GOT3 (cell line): ENCODE data around the gene TOR1AIP1.
"Not testable (repeated sequence)": the region's sequence is repeated elsewhere in the genome, so short reads cannot be mapped to it uniquely, and the experiment has no call there.

Source experiments
- DNase-seq: peaks from one replicate; lab custom pipeline; 2025; ENCODE audit warnings: mixed read lengths; lab: John Stamatoyannopoulos, UW

Gene TOR1AIP1, protein sequence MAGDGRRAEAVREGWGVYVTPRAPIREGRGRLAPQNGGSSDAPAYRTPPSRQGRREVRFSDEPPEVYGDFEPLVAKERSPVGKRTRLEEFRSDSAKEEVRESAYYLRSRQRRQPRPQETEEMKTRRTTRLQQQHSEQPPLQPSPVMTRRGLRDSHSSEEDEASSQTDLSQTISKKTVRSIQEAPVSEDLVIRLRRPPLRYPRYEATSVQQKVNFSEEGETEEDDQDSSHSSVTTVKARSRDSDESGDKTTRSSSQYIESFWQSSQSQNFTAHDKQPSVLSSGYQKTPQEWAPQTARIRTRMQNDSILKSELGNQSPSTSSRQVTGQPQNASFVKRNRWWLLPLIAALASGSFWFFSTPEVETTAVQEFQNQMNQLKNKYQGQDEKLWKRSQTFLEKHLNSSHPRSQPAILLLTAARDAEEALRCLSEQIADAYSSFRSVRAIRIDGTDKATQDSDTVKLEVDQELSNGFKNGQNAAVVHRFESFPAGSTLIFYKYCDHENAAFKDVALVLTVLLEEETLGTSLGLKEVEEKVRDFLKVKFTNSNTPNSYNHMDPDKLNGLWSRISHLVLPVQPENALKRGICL

DNA sequence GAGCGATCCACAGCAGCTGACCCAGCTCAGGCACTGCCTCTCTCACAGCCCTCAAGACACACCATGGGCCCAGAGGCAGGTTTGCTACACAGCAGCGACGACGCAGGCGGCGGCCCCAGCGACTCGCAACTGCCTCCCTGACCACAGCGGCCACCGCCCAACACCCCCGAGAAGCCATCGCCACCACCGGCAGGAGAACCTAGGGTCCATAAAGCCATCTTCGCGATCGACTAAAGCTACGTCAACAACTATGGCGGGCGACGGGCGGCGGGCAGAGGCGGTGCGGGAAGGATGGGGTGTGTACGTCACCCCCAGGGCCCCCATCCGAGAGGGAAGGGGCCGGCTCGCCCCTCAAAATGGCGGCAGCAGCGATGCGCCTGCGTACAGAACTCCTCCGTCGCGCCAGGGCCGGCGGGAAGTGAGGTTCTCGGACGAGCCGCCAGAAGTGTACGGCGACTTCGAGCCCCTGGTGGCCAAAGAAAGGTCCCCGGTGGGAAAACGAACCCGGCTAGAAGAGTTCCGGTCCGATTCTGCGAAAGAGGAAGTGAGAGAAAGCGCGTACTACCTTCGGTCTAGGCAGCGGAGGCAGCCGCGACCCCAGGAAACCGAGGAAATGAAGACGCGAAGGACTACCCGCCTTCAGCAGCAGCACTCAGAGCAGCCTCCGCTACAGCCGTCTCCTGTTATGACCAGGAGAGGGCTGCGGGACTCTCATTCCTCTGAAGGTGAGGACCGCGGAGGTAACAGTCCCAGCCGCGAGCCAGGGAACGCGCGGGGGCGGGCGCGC, at the start of gene TOR1AIP1:
TOR1AIP1 (plus strand) TSS at position 33 of the 787 bp plus-strand sequence; CDS start at position 251, 218 bp downstream.
- peak; percentile 94 for DNase-seq

DNA sequence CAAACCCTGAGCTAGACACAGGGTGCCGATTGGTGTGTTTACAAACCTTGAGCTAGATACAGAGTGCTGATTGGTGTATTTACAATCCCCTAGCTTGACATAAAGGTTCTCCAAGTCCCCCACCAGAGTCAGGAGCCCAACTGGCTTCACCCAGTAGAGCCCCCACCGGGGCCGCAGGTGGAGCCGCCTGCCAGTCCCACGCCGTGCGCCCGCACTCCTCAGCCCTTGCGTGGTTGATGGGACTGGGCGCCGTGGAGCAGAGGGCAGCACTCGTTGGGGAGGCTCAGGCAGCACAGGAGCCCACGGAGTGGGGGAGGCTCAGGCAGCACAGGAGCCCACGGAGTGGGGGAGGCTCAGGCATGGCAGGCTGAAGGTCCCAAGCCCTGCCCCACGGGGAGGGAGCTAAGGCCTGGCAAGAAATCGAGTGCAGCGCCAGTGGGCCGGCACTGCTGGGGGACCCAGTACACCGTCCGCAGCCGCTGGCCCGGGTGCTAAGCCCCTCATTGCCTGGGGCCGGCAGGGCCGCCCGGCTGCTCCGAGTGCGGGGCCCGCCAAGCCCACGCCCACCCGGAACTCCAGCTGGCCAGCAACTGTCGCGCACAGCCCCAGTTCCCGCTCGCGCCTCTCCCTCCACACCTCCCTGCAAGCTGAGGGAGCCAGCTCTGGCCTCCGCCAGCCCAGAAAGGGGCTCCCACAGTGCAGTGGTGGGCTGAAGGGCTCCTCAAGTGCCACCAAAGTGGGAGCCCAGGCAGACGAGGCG, 45.2 kb upstream of the TOR1AIP1 start:
- not testable (repeated sequence) for DNase-seq

DNA sequence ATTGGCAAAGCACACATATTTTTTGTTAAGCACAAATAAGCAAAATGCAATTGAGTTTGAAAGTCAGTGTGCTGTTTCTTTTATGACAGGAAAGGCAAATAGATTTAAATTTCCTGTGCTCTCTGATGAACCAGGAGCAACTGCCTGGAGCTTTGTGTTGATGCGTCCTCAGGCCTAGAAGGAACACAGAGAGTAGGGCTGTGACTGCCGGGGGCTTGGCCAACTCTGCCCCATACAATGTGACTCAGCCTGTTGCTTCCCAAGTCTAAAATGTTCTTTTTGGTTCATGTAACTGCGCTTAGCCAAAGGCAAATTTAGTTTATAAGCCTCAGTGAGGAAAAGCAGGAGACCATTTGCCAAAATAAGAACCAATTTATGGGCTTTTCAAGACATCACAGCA, 42.0 kb upstream of the TOR1AIP1 start:
- DNase-seq: no peak

DNA sequence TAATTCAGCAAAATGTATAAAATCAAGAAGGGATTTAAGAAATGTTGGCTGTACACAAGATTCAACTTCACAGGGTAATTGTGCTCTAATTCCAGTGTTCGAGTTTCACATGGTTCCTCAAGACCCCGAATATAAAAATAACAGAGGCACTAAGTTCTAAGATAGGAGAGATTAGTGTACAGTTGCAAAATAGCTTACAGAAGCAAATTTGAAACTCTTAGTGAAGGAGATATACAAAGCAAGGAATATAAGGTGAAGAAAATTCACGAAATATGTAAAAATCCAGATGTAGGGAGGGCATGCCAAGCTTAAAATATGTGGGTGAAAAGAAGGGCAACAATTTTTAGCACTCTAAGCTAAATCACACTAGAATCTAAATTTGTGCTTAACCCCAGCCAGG, 33.9 kb upstream of the TOR1AIP1 start:
- no peak for DNase-seq

DNA sequence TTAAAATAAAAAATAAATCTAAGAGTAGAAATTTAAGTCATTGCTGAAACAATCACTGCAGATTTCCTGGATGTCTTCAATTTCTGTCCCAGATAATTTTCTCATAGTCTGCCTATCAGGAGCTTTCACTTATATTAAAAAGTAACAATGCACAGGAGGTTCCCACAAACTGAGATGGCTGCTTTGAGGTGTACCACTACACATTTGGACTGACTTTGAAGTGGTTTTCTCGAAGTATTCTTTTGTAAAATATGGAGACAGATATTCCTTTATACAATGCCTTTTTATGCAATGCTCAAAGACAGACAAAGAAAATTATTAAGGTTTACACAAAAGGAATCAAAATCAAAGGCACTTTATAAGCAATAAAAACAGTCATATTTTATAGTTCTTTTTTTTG, 29.0 kb upstream of the TOR1AIP1 start:
- no peak for DNase-seq

DNA sequence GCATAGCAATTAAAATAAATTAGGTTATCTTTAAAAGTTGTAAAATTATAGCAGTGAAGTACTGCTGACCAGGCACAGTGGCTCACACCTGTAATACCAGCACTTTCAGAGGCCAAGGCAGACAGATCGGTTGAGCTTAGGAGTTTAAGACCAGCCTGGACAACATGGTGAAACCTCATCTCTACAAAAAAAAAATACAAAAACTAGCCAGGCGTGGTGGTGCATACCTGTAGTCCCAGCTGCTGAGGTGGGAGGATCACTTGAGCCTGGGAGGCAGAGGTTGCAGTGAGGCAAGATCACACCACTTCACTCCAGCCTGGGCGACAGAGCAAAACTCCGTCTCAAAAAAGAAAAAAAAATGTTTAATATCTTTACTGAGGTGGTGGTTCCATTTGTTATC, 26.3 kb upstream of the TOR1AIP1 start:
- DNase-seq: not testable (repeated sequence)

DNA sequence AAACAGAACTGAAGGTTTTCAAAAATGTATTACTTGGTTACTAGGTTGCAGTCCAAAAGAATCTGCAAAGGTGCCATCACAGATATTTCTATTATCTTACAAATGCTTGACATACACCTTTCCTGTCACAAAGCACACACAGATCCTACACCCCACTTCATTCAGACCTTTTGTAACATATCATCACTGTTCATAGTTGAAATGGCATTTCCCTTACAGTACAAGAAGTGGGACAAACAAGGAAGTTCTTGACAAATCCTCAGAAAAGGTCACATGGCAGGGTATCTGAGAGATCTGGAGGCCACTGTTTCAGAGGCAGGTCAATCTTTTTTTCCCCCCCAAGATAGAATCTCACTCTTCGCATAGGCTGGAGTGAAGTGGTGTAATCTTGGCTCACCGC, 25.8 kb upstream of the TOR1AIP1 start:
- DNase-seq: no peak

DNA sequence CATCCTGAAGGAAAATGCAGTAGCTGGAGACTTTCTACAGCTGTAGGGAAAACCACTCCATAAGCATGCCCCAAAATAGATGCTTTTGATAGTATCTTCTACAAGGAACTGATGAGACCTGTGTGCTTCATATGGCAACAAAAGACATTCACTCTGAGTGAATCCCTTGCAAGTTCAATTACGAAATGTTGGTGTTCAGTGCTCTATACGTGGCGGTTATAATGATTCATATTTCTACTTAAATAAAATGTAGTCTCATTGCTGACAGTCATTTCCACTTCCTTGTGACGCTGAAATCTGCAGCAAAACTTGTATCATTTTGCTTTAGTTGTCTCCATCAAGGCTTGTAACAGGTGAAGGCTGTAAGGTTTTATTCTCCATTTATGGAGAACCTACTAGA, 25.1 kb upstream of the TOR1AIP1 start:
- no peak for DNase-seq

DNA sequence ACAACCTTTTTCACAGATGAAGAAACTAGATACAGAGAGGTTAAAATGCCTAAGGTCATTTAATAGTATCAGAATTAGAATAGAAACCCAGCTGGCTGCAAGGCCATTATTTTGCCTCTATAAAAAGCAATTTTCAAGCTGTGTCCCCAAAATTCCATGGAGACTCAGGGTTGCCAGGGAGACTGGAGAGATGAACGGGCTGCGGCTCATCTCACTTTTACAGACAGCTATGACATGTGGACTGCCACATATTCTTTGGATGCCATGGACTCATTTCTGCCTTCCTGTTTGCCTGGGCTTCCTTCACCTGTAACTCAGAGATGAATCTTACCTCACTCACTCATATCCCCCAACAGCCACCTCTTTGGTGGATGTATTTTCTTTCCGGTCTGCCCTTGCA, 21.4 kb upstream of the TOR1AIP1 start:
- DNase-seq: no peak

DNA sequence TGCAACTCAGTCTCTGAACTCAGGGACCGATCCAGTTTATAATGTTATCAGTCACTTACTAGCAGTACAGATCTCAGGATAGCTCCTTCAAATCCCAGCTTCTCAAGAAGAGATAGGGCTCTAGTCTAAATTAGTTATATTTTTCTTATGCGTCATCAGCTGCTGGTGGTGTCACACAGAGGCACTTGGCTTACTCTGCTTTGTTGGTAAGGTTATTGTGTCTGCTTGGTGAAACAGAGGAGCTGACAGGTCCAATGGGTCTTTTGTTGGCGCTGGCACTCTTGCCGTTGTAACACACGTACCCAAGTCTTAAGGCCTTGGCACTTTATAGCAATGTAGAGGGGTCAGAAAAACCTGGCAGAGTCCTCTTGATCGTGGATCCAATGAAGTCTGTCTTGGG, 16.7 kb upstream of the TOR1AIP1 start:
- DNase-seq: no peak

DNA sequence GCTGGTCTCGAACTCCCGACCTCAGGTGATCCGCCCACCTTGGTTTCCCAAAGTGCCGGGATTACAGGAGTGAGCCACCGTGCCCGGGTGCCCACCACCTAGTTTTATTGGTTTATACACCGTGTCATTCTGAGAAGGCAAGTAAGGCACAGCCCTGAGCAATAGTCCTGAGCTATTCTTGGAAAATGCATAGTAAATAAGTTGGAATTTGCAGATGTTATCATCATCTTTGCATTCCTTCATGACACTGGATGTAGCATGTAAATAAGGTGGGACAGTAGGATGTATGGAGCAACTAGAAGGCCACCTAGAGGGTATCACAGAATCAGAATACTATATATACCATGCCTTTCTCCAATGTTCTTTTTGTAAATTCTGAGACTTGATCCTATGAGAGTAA, 15.5 kb upstream of the TOR1AIP1 start:
- no peak for DNase-seq

DNA sequence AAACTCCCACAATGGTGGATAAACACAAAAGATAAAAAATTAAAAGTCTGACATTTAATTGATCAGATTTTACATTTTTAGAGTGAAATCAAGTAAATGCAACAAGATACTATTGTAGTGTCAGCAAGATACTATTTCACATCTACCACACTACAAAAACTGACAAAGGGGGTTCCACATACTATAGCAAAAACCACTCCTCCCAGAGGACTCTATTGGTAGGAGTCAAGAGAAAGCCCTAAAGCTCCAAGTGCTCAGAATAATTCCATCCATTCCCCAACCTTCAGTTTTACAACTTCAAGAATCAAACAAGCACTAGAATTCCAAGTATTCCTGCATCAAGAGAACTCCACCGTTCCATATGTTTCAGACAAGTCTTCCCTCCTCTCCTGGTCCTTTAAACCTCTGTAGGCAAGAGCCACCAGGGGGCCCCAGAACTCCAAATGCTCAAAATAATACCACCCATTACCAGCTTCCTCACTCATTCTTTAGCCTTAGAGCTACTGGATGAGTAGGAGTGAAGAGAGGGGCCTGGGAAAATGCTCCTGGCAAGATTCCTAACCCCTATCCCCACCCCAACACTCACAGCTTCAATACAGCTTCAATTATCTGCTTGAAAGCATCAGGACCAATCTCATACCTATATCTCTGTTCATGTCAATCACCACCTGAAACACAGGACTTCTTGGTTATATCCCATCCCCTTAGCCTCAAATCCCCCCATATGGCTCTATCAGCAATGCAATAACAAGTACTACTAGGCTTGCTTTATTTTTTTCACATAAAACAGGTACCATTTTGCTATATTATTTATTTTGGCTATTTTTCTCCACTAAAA, 14.4 kb upstream of the TOR1AIP1 start:
- DNase-seq: no peak

DNA sequence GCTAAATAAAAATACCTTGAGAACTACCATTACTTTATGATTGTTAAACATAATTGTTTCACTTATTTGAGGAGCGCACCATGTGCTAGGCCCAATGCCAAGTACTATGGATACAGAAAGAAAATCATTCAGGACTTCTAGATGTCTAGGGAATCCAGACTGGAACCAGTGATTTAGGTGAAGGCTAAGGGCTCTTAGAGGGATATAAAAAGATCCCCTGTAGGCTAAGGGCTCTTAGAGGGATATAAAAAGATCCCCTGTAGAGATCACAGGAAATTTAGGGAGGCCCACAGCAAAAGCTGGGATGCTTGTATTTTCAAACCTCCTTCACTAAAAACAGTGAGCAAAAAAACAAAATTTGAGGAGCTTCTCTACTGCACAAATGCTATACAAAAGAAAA, 11.2 kb upstream of the TOR1AIP1 start:
- no peak for DNase-seq

DNA sequence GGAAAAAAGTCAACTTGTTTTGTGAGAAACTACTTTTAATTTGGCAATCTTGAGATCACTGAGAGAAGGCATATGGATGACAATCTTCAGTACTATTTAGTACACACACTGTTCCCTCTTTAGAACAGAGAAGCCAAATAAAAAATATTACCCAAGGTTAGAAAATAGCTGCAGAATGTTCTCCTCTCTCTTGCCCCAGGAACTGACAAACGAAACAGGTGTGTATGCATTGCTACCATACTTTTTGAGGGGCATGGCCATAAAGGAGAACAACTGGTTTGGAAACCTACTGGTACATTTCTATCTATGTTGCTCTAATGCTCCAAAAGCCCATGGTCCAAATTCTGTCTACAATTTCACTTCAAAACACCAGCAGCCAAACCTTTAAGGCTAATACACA, 10.1 kb upstream of the TOR1AIP1 start:
- DNase-seq: no peak

DNA sequence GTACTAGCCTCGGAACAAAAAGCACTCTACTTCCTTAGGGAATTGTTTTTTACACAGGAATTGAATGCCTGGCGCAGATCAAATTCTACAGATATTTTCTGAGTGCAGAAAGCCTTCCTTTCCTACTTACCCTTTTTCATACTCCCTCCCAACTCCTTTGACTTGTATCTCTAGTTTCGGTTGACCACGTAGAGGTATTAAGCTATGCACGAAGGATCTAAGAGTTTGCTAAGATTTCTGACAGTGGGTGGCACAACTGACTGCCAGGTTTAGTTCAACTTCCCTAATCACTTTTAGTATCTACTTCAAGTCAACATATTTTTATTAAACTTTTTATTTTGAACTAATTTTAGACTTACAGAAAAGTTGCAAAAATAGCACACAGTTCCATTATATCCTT, 9.5 kb upstream of the TOR1AIP1 start:
- no peak for DNase-seq

DNA sequence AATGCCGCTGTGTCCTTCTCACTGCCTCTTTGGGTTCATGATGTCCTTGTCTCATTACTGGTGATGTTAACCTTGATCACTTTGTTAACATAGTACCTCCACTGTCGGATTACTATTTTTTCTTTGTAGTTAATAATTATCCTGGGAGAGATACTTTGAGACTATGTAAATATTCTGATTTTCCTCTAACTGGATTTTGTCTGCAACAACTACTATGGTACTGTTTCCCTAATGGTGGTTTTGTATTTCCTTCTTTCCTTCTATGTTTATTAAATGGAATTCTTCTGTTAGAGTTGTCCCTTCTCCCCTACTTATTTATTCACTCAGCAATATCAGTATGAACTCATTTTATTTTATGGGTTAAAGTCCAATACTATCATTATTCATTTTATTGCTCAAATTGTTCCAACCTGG, 8.6 kb upstream of the TOR1AIP1 start:
- no peak for DNase-seq

DNA sequence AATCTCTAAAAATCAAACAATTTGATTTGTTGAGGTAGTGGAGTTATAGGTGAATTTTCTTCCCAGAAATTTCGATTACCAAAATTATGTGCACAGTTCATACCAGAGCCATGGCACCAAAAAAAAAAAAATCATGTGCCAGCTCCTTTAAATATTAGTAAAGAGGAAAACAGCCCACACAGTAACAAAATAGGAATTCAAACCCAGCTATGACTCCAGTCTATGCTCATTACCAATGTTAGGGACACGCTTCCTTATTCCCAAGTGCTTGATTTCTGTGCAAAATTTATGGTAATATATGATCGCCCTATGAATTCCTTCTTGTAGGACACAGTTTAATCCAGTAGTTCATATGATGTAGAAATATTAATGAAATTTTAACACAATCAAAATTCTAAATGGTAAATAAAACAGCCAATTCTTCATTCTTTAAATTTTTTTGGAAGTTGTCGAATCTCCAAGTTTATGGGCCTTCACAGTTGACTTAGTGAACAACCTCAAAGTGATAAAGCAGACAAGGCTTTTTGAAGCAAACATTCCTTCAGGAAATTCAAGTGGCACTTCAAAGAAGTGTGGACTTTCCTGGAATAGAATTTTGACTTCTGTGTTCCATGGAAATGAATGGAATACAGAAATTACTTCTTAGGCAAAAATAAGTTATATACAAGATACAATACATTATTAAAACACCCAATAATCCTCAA, 6.3 kb upstream of the TOR1AIP1 start:
- DNase-seq: no peak

DNA sequence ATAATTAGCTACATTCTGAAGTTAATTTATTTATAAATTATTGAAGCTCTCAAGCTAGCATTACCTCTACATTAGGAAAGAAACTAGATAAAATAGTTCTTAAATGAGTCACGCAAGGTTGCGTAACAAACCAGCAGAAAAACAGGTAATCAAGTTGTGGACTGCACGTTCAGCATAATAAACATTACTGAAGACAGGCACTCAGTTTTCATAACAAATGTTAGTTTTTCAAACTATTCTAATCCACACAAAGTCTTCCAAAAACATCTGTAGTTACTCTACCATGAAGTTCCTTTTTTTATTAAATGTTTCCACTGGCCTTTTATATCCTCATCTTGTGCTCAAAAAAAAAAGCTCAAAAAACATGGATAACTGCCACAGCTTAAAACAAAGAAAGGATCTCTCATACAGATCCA, 5.8 kb upstream of the TOR1AIP1 start:
- no peak for DNase-seq

DNA sequence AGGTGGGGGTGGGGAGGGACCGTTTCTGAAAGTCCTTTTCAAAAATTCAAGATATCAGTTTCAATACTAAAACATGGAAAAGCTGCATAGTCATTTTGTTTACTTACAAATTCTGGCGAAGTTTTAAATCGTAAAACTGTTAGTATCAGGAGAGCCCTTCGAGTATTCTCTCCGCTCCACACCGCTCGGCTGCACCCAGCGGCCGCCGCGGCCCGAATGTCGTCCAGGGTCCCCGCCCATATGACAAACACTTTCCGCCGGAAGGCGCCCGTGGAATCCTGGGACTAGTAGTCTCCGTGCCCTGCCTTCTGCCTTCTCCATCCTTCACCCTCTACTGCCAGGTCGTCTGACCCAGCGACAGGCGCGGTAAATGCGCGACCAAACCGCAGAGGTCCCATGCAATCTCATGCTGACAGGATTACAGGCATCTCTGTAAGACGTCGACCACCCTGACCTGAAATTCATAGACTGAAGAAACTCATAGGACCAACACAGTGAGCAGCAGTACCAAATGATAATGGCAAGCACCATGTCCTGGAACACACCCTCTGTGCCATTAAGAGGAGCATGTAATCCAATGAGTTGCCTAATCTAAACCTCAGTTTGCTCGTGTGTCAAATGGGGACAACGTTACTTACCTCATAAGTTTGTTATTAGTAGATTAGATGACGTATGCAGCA, 4.4 kb upstream of the TOR1AIP1 start, which contains the start of gene TOR1AIP2:
TOR1AIP2 (minus strand) TSS at position 218 of the 680 bp plus-strand sequence. CDS start 25,138 bp downstream, outside the sequence.
- DNase-seq: peak; percentile 25

DNA sequence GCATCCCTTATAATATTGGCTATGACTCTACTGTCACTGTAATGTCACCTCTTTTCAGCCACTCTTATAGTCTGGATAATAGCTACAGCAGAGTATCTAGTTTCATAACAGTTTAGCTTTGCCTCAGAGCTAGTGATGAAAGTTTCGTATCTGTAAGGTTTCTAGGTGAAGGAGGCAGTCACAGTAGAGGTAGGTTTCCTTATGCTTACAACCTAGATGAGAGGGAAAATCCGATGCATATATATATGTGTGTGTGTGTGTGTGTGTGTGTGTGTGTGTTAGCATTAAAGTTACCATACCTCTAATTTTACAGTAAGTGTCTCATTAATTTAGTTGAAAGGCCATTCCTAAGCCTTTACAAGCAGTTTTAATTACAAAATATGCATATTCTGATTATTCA, 2.3 kb upstream of the TOR1AIP1 start:
- DNase-seq: no peak
